Heart left ventricle (tissue), 16 donors: ENCODE data around the gene DNAAF9. TPM values are rescaled to one million over a fixed set of nuclear protein-coding genes. Genes with fewer than 3 reads are reported as not detected.
A peak's percentile ranks its signal among the peaks of the same experiment; 100 is the strongest.
"Not testable (repeated sequence)": the region's sequence is repeated elsewhere in the genome, so short reads cannot be mapped to it uniquely, and the experiment has no call there.

ENCODE experiments used
- ATAC-seq, 4 donors: fragments of 200-7000 bp; cut with Tn5 transposase; one replicate each; pipeline ENCODE4 v1.9.1; 2020 to 2022; ENCODE audit warnings: moderate library complexity in 4 of 4, mild to moderate bottlenecking in 3 of 4, moderate number of reproducible peaks in 1 of 4
- DNase-seq, 5 donors: peaks; one replicate each; pipeline ENCODE4 v3.0.0-alpha.2; 2020
- H3K27ac ChIP-seq, 12 donors: fragments of 200-600 bp; sonication (generic) in 4 of 12; one replicate each; pipeline versions ENCODE4 v1.5.0 to v1.8.0; 2016 to 2022; ENCODE audit warnings: mild to moderate bottlenecking in 2 of 12
- H3K27me3 ChIP-seq, 9 donors: fragments of 200-600 bp; sonication (generic) in 2 of 9; one replicate each; pipeline versions ENCODE4 v1.5.1 to v1.8.0; 2016 to 2022; ENCODE audit warnings: mild to moderate bottlenecking in 3 of 9
- H3K36me3 ChIP-seq, 9 donors: fragments of 200-600 bp; sonication (generic) in 2 of 9; one replicate each; pipeline versions ENCODE4 v1.5.0 to v1.8.0; 2018 to 2022; ENCODE audit warnings: mild to moderate bottlenecking in 2 of 9
- H3K4me1 ChIP-seq, 12 donors: fragments of 200-600 bp; sonication (generic) in 4 of 12; one replicate each; pipeline versions ENCODE4 v1.5.0 to v1.8.0; 2016 to 2022; ENCODE audit warnings: mild to moderate bottlenecking in 3 of 12
- H3K4me3 ChIP-seq, 12 donors: fragments of 200-600 bp; sonication (generic) in 4 of 12; one replicate each; pipeline versions ENCODE4 v1.5.0 to v1.8.0; 2017 to 2022; ENCODE audit warnings: mild to moderate bottlenecking in 9 of 12, moderate library complexity in 4 of 12
- H3K9me3 ChIP-seq, 12 donors: fragments of 200-600 bp; sonication (generic) in 4 of 12; one replicate each; pipeline versions ENCODE4 v1.5.0 to v1.8.0; 2016 to 2022; ENCODE audit warnings: mild to moderate bottlenecking in 1 of 12
- POLR2A ChIP-seq, 2 donors: fragments of 450-650 bp; IDR thresholded peaks; one replicate each; pipeline ENCODE4 v1.6.1; 2017; ENCODE audit warnings: antibody characterized with exemption in 2 of 2, mild to moderate bottlenecking in 2 of 2, moderate library complexity in 2 of 2
- WGBS, 4 donors: extraction: QIAGEN DNeasy Blood & Tissue Kit in 2 of 4; methylation state at CpG; one replicate each; pipeline versions ENCODE4 v1.1.5 to v1.1.7; 2013 to 2018; 5-methylcytosine and 5-hydroxymethylcytosine counted together
- intact Hi-C, 10 donors: fragments of 100-400 bp; cut with DNase I; formaldehyde crosslinking; loops; one replicate each; pipeline versions ENCODE4 v1.11.1 to v1.14.2; 2022
- polyA plus RNA-seq, 2 donors: library from polyadenylated mRNA; stranded (reverse); fragments of 200-250 nt; gene quantifications; one replicate each; pipeline ENCODE4 v1.2.3, GENCODE V29; 2013
- total RNA-seq, 9 donors: library from RNA; depleted of rRNA in 2 of 9; stranded (reverse); fragments of >200 nt in 2 of 9; fragmentation: NEBNext Ultra II Directional in 3 of 9; extraction: Animal tissue kit (Norgen Biotek cat#: 25700) in 3 of 9; gene quantifications; one replicate each; pipeline versions ENCODE4 v1.1.0 to v1.2.4, GENCODE V29; 2016 to 2023
- TF ChIP-seq, protein P1 (sequence below), 12 donors: fragments of 200-600 bp; sonication (generic) in 4 of 12; IDR thresholded peaks; one replicate each; pipeline versions ENCODE4 v1.5.0 to v1.8.0; 2018 to 2022; ENCODE audit warnings: antibody characterized with exemption in 12 of 12, mild to moderate bottlenecking in 5 of 12
- donor health status: ischemic (EF 13 %, LVEDD 7.1; RV severe dilation, severe dysfunction).
- donor health status: healthy with polysubstance abuse.
- donor health status: DM: no; HTN: yes; CAD: no.
- donor health status: DM: no; HTN: no; CAD: no.
- donor health status: ischemic (EF 25% LVEDD 6.9; RV normal size, moderate dysfunction).
- donor health status: ischemic (EF 25% LVEDD 5.7; RV mildly dilated, moderate dysfunction).
- donor health status: healthy.
- donor health status: DM: yes; HTN: yes; CAD: no.
- donor health status: ischemic (EF 35%, LVEDD 5.7; RV mildly dilated, moderate dysfunction).
- donor health status: nonischemic (EF 11% LVEDD 7.7; RV severe dilation, severe dysfunction).
- donor health status: DM: yes; HTN: yes; CAD: no.
- donor health status: PGD.
- donor health status: ischemic (EF 29% LVEDD 5.4; RV normal size, mild dysfunction).
- donor health status: nonischemic (EF 23%, LVEDD 6.1; RV moderate dilation, normal function).

The DNAAF9 gene
- total and polyA plus RNA-seq, 11 donors, result 9.6 to 33.9 (median 21.8) TPM

- H3K9me3 ChIP-seq, result no peaks in the 10 kb centered on the region
- peaks cover 0 to 29% (median 0%) of the 10 kb centered on the region in 12 donors for H3K4me1 ChIP-seq
- H3K4me3 ChIP-seq, result no peak overlapping the region
- intact Hi-C loops, result no loop called here
- 65 to 85% (median 81%) methylated on average over 4 of the region's 4 CpGs for WGBS, 4 donors
- ATAC-seq, result peak in 3 of 4 donors; percentile 34 to 75 (median 53)
- H3K27ac ChIP-seq, result peak overlapping the region in 4 of 12 donors; percentile 5 to 80 (median 29)
- TF ChIP-seq, protein P1, sequence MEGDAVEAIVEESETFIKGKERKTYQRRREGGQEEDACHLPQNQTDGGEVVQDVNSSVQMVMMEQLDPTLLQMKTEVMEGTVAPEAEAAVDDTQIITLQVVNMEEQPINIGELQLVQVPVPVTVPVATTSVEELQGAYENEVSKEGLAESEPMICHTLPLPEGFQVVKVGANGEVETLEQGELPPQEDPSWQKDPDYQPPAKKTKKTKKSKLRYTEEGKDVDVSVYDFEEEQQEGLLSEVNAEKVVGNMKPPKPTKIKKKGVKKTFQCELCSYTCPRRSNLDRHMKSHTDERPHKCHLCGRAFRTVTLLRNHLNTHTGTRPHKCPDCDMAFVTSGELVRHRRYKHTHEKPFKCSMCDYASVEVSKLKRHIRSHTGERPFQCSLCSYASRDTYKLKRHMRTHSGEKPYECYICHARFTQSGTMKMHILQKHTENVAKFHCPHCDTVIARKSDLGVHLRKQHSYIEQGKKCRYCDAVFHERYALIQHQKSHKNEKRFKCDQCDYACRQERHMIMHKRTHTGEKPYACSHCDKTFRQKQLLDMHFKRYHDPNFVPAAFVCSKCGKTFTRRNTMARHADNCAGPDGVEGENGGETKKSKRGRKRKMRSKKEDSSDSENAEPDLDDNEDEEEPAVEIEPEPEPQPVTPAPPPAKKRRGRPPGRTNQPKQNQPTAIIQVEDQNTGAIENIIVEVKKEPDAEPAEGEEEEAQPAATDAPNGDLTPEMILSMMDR (IDR thresholded peaks at IDR 0.05), result no peak
- TF ChIP-seq POLR2A (IDR thresholded peaks at IDR 0.05), result no peak
- no peak for DNase-seq
- no peaks in the 10 kb centered on the region for H3K27me3 ChIP-seq
- no peaks in the 10 kb centered on the region for H3K36me3 ChIP-seq
Measured at GRCh38 chr20:3431109-3431508, 23.6 kb upstream of the DNAAF9 start.

DNA sequence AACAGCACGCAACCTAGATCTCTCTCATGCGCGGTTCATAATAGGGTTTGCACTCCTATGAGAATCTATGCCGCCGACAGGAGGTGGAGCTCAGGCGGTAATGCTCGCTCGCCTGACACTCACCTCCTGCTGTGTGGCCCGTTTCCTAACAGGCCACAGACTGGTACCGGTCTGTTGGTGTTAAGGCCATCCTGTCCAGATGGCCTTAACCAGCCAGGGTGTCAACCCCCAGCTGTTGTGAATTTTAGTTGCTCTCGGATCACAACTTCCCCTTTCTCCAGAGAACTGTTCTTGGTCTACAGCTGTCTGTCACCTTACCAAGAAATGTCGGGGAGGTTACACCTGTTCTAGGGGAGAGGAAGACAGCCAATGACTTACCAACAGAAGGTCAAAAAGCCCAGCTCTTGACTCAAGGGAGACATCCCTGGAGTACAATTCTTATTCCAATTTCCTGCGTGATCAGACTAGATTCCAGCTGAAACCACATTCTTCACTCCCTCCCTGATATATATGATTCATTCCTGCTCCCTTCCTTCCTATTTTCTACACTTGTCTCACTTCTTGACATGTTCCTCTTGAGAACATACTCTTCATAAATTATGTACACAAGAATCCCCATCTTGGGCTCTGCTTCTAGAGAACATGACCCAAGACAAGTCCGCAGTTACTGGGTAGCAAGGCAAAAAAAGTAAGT is 23.1 kb upstream of the DNAAF9 start:
- intact Hi-C loops, result no loop called here
- no peaks in the 10 kb centered on the region for H3K9me3 ChIP-seq
- TF ChIP-seq POLR2A (IDR thresholded peaks at IDR 0.05), result no peak
- TF ChIP-seq, protein P1 (IDR thresholded peaks at IDR 0.05), result no peak
- 79 to 94% (median 86%) methylated on average over 13 to 14 of the region's 14 CpGs for WGBS, 4 donors
- peaks cover 0 to 29% (median 0%) of the 10 kb centered on the region in 12 donors for H3K4me1 ChIP-seq
- H3K27me3 ChIP-seq, result no peaks in the 10 kb centered on the region
- ATAC-seq (peak; percentile 15 to 51 (median 36)), DNase-seq (peak in 1 of 5 donors; percentile 32)
- peak overlapping the region in 1 of 12 donors; percentile 4 for H3K4me3 ChIP-seq
- H3K36me3 ChIP-seq, result no peaks in the 10 kb centered on the region
- H3K27ac ChIP-seq, result peak overlapping the region in 4 of 12 donors; percentile 5 to 80 (median 30)

DNA sequence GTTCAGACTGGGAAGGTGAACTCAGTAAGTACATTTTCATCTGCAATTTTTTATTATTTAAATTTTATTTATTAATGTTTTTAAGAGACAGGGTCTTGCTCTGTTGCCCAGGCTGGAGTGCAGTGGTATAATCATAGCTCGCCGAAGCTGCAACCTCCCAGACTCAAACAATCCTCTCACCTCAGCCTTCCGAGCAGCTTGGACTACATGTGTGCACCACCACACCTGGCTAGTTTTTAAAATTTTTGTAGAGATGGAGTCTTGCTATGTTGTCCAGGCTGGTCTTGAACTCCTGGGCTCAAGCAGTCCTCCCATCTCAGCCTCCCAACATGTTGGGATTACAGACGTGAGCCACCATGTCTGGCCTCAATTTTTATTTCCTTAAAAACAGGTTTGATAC is 19.3 kb upstream of the DNAAF9 start:
- ATAC-seq, H3K4me3 ChIP-seq, DNase-seq, H3K36me3 ChIP-seq, H3K9me3 ChIP-seq, intact Hi-C loops, H3K27ac ChIP-seq, H3K27me3 ChIP-seq: not testable (repeated sequence)
- H3K4me1 ChIP-seq, result peaks cover 0 to 15% (median 0%) of the 10 kb centered on the region in 12 donors
- WGBS, 4 donors, result 82 to 95% (median 90%) methylated on average over 4 of the region's 4 CpGs

DNA sequence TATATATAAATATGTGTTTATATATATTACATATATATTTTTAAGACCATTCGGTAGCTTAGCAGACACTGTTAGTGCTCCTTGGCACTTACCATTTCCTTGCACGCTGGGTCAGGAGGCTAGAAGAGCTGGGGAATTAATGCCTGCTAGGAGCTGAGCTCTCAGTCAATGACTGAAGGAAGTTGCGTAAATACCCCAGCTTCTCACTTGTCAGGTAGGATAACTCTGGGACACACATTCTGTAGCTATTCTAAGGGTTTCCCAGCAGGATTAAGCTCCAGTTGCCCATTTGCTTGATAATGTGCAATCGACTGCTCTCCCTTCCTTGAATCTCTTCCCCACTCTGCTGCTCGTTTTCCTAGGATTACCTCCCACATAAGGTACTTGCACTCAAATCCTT is 15.7 kb upstream of the DNAAF9 start:
- no peak for TF ChIP-seq POLR2A (IDR thresholded peaks at IDR 0.05)
- TF ChIP-seq, protein P1 (IDR thresholded peaks at IDR 0.05), result no peak
- H3K9me3 ChIP-seq, result no peaks in the 10 kb centered on the region
- no peak for ATAC-seq
- DNase-seq, result no peak
- intact Hi-C loops, result no loop called here
- peaks cover 0 to 13% (median 0%) of the 10 kb centered on the region in 12 donors for H3K4me1 ChIP-seq
- H3K36me3 ChIP-seq, result no peaks in the 10 kb centered on the region
- WGBS, 4 donors, result 64 to 82% (median 65%) methylated on average over 5 of the region's 5 CpGs
- H3K27me3 ChIP-seq, result no peaks in the 10 kb centered on the region
- H3K27ac ChIP-seq, result no peak overlapping the region
- no peak overlapping the region for H3K4me3 ChIP-seq
